Adrenal gland (tissue), 12 donors: ENCODE results near the gene SNAPIN. TPM values are rescaled to one million over a fixed set of nuclear protein-coding genes. Genes with fewer than 3 reads are reported as not detected.
A peak's percentile ranks its signal among the peaks of the same experiment; 100 is the strongest.

Experiments used
- DNase-seq, 7 donors: peaks; one replicate each; pipeline ENCODE4 v3.0.0-alpha.2; 2019 to 2020
- H3K27ac ChIP-seq, 5 donors: fragments of 200-600 bp; sonication (generic) in 4 of 5; 1 replicate in 3 of 5; 2 replicates in 2 of 5; pipeline versions ENCODE4 v1.5.1 to v1.8.0; 2016 to 2020; ENCODE audit warnings: mild to moderate bottlenecking in 1 of 5
- H3K27me3 ChIP-seq: fragments of 200-600 bp; 2 replicates; pipeline ENCODE4 v1.8.0; 2021
- H3K36me3 ChIP-seq, 2 donors: fragments of 200-600 bp; replicated peaks in 1 of 2; 1 replicate in 1 of 2; 2 replicates in 1 of 2; pipeline versions ENCODE4 v1.5.1 to v1.8.0; 2018 to 2022
- H3K4me1 ChIP-seq, 2 donors: fragments of 200-600 bp; replicated peaks in 1 of 2; 1 replicate in 1 of 2; 2 replicates in 1 of 2; pipeline versions ENCODE4 v1.5.1 to v1.8.0; 2018 to 2021
- H3K4me3 ChIP-seq, 4 donors: fragments of 200-600 bp; sonication (generic) in 3 of 4; one replicate each; pipeline ENCODE4 v1.5.1; 2016 to 2018
- H3K9me3 ChIP-seq, 3 donors: fragments of 200-600 bp; sonication (generic) in 1 of 3; replicated peaks in 1 of 3; 1 replicate in 2 of 3; 2 replicates in 1 of 3; pipeline versions ENCODE4 v1.5.1 to v1.8.0; 2016 to 2021
- POLR2A ChIP-seq, 2 donors: fragments of 450-650 bp; IDR thresholded peaks; one replicate each; pipeline ENCODE4 v1.6.1; 2017; ENCODE audit warnings: antibody characterized with exemption in 2 of 2, mild to moderate bottlenecking in 2 of 2, moderate library complexity in 1 of 2
- WGBS, 4 donors: extraction: QIAGEN DNeasy Blood & Tissue Kit in 2 of 4; methylation state at CpG; one replicate each; pipeline versions ENCODE4 v1.1.5 to v1.1.7; 2013 to 2017; 5-methylcytosine and 5-hydroxymethylcytosine counted together
- intact Hi-C, 2 donors: fragments of 100-400 bp; cut with DNase I; formaldehyde crosslinking; loops; one replicate each; pipeline versions ENCODE4 v1.14.1 to v1.15.0; 2022 to 2023
- polyA plus RNA-seq, 3 donors: library from polyadenylated mRNA; stranded (reverse); fragments of 200-250 nt in 2 of 3; fragments of 350-450 nt in 1 of 3; fragmentation: Illumina TruSeq in 1 of 3; extraction: RNeasy Lipid Tissue Mini Kit (QIAGEN cat#74804) in 1 of 3; gene quantifications; one replicate each; pipeline ENCODE4 v1.2.3, GENCODE V29; 2013 to 2014
- total RNA-seq, 9 donors: library from RNA; depleted of rRNA in 4 of 9; stranded (reverse); fragments of >200 nt in 4 of 9; fragments of 120-200 nt in 1 of 9; fragmentation: NEBNext Ultra II Directional in 1 of 9; extraction: Animal tissue kit (Norgen Biotek cat#: 25700) in 1 of 9; gene quantifications; one replicate each; pipeline versions ENCODE4 v1.1.0 to v1.2.4, GENCODE V29; 2013 to 2023
- TF ChIP-seq, protein P1 (sequence below), 6 experiments: fragments of 450-650 bp in 4 of 6; fragments of 200-600 bp in 2 of 6; sonication (generic) in 1 of 6; IDR thresholded peaks; 1 replicate in 5 of 6; 2 replicates in 1 of 6; pipeline versions ENCODE4 v1.5.1 to v1.8.0; 2016 to 2021; ENCODE audit warnings: antibody characterized with exemption in 6 of 6, mild to moderate bottlenecking in 2 of 6, moderate library complexity in 1 of 6
- donor health status: healthy with polysubstance abuse.
- donor health status: Bipolar disorder and iron deficiency.
- donor health status: DM: yes; HTN: yes; CAD: no.
- donor health status: DM: no; HTN: no; CAD: no.
- donor health status: DM: no; HTN: no; CAD: no.
- donor health status: DM: yes; HTN: yes; CAD: no.

SNAPIN gene
- total and polyA plus RNA-seq, 12 donors: 37.7 to 176 (median 70.1) TPM

DNA sequence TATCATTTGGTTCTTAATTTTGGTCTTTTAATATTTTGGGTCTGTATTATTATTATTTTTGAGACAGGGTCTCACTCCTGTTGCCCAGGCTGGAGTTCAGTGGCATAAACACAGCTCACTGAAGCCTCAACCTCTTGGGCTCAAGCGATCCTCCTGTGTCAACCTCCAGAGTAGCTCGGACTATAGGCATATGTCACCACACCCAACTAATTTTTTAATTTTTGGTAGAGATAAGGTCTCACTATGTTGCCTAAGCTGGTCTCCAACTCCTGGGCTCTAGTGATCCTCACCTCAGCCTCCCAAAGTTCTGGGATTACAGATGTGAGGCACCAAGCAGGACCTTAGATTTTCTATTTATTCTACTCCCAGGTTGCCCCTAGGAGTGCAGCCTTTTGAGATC, 15.0 kb downstream of the SNAPIN start:
- H3K9me3 ChIP-seq: no peaks in the 10 kb centered on the region
- peaks cover 16 to 21% of the 10 kb centered on the region in 2 donors for H3K4me1 ChIP-seq
- no peak overlapping the region for H3K27ac ChIP-seq
- 90 to 100% (median 94%) methylated on average over 2 of the region's 2 CpGs for WGBS, 4 donors
- no peak for TF ChIP-seq POLR2A (IDR thresholded peaks at IDR 0.05)
- TF ChIP-seq, protein P1, sequence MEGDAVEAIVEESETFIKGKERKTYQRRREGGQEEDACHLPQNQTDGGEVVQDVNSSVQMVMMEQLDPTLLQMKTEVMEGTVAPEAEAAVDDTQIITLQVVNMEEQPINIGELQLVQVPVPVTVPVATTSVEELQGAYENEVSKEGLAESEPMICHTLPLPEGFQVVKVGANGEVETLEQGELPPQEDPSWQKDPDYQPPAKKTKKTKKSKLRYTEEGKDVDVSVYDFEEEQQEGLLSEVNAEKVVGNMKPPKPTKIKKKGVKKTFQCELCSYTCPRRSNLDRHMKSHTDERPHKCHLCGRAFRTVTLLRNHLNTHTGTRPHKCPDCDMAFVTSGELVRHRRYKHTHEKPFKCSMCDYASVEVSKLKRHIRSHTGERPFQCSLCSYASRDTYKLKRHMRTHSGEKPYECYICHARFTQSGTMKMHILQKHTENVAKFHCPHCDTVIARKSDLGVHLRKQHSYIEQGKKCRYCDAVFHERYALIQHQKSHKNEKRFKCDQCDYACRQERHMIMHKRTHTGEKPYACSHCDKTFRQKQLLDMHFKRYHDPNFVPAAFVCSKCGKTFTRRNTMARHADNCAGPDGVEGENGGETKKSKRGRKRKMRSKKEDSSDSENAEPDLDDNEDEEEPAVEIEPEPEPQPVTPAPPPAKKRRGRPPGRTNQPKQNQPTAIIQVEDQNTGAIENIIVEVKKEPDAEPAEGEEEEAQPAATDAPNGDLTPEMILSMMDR (IDR thresholded peaks at IDR 0.05): no peak
- peaks cover 0 to 12% of the 10 kb centered on the region in 2 donors for H3K36me3 ChIP-seq
- H3K27me3 ChIP-seq: no peaks in the 10 kb centered on the region
- no peak overlapping the region for H3K4me3 ChIP-seq
- intact Hi-C loops: loop anchor here in 1 of 2 donors (10.0 kb wide), 1 partner anchor 101 kb away; the partner anchor contains the start of gene SLC27A3
- no peak for DNase-seq

DNA sequence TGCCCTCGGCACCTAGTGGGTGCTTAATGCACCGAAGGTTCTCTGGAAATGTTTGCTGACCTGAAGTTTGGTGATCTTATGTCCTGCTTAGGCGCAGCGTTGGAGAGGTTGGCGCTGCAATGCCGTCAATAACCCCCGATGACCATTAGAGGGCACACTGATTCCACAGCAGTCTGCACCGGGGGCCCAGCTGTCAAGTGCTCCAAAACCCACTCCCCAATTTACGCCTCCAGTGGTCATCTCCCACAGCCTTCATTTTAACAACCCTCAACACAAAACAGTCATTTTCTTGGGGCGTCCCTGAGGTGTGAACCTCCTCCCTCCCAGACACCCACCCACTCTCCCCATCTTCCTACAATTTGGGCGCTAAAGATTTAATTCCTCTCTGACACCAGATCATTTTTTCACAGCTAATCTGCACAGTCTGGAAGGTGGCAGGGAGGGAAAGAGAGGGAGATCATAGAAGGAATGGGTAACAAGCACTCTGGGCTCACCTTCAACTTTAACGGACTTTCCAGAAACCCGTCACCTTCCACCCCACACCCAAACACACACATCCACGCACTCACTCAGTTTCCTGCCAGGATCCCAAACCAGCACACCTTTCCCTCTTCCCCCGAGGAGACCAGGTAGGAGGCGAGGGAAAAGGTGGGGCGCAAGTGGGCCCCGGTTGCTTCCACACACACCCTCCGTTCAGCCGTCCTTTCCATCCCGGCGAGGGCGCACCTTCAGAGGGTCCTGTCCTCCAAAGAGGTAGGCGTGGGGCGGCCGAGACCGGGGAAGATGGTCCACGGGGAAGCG, 19.4 kb downstream of the SNAPIN start:
- H3K9me3 ChIP-seq: no peaks in the 10 kb centered on the region
- DNase-seq: peak; percentile 37 to 78 (median 59)
- H3K4me1 ChIP-seq: peaks cover 20% of the 10 kb centered on the region in 2 donors
- TF ChIP-seq POLR2A (IDR thresholded peaks at IDR 0.05): no peak
- TF ChIP-seq, protein P1 (IDR thresholded peaks at IDR 0.05): peak; percentile 78 to 91 (median 88)
- H3K27me3 ChIP-seq: no peaks in the 10 kb centered on the region
- no peaks in the 10 kb centered on the region for H3K36me3 ChIP-seq
- H3K4me3 ChIP-seq: peak overlapping the region in 2 of 4 donors; percentile 49 to 78
- H3K27ac ChIP-seq: peak overlapping the region in 2 of 5 donors; percentile 38 to 51
- intact Hi-C loops: loop anchor here (2.0 to 10.0 kb wide), 2 partner anchors 71 to 97 kb away; partner anchors contain the start of gene SLC27A3 (in 1 of the 2)
- 1 to 3% (median 2%) methylated on average over 26 to 29 of the region's 29 CpGs for WGBS, 4 donors

DNA sequence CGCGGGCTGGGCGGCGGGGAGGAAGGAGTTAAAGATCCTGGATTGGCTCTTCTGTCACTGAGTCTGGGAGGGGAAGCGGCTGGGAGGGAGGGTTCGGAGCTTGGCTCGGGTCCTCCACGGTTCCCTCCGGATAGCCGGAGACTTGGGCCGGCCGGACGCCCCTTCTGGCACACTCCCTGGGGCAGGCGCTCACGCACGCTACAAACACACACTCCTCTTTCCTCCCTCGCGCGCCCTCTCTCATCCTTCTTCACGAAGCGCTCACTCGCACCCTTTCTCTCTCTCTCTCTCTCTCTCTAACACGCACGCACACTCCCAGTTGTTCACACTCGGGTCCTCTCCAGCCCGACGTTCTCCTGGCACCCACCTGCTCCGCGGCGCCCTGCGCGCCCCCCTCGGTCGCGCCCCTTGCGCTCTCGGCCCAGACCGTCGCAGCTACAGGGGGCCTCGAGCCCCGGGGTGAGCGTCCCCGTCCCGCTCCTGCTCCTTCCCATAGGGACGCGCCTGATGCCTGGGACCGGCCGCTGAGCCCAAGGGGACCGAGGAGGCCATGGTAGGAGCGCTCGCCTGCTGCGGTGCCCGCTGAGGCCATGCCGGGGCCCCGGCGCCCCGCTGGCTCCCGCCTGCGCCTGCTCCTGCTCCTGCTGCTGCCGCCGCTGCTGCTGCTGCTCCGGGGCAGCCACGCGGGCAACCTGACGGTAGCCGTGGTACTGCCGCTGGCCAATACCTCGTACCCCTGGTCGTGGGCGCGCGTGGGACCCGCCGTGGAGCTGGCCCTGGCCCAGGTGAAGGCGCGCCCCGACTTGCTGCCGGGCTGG, 20.2 kb downstream of the SNAPIN start, which contains the start of gene NPR1:
Gene NPR1, plus strand, starts transcription at position 170 of the 818 bp plus-strand sequence. Its CDS starts 421 bp downstream, at position 591.
- H3K4me3 ChIP-seq: peak within 1 kb of the TSS in 2 of 4 donors; percentile 49 to 78
- TF ChIP-seq POLR2A (IDR thresholded peaks at IDR 0.05): peak in 1 of 2 donors; percentile 31
- TF ChIP-seq, protein P1 (IDR thresholded peaks at IDR 0.05): no peak
- no peaks in the 10 kb centered on the region for H3K36me3 ChIP-seq
- 0 to 1% (median 1%) methylated on average over 28 to 78 of the region's 78 CpGs for WGBS, 4 donors
- H3K4me1 ChIP-seq: peaks cover 20% of the 10 kb centered on the region in 2 donors
- DNase-seq: peak; percentile 52 to 69 (median 62)
- intact Hi-C loops: loop anchor here (2.0 to 10.0 kb wide), 2 partner anchors 70 to 96 kb away; partner anchors contain the start of gene SLC27A3 (in 1 of the 2)
- H3K27ac ChIP-seq: peak within 1 kb of the TSS in 2 of 5 donors; percentile 47 to 56
- no peaks in the 10 kb centered on the region for H3K27me3 ChIP-seq
- H3K9me3 ChIP-seq: no peaks in the 10 kb centered on the region
